ACHN (cell line): ENCODE data around the gene BMP4.

ENCODE experiments used
- DNase-seq: peaks from one replicate; pipeline ENCODE4 v3.0.0-alpha.2; 2015
- in situ Hi-C: cut with HindIII; loops from 2 replicates; pipeline ENCODE4 v1.10.0; 2017; ENCODE audit warnings: low sequenced_read_pairs, low pct_ligation_motif_present, low pct_unique_long_range_greater_than_20kb

The BMP4 gene

GRCh38 chr14:53969326-53969725 is 12.7 kb upstream of the BMP4 start:
- in situ Hi-C loops = no loop called here
- DNase-seq = no peak

- DNase-seq = no peak
- in situ Hi-C loops = no loop called here
These were observed 12.1 kb upstream of the BMP4 start for GRCh38 chr14:53968726-53969125.

GRCh38 chr14:53967606-53968005 is 11.0 kb upstream of the BMP4 start:
- in situ Hi-C loops = no loop called here
- no peak for DNase-seq

- in situ Hi-C loops = no loop called here
- DNase-seq = no peak
These were observed 7.6 kb upstream of the BMP4 start for GRCh38 chr14:53964249-53964648.

GRCh38 chr14:53963320-53964227 is 6.9 kb upstream of the BMP4 start:
- in situ Hi-C loops = no loop called here
- DNase-seq = no peak

GRCh38 chr14:53962953-53963319 is 6.3 kb upstream of the BMP4 start:
- in situ Hi-C loops = no loop called here
- no peak for DNase-seq

GRCh38 chr14:53958628-53959027 is 2.0 kb upstream of the BMP4 start:
- in situ Hi-C loops = no loop called here
- DNase-seq = no peak

- in situ Hi-C loops = no loop called here
- DNase-seq = no peak
These were observed 1.1 kb upstream of the BMP4 start for GRCh38 chr14:53957739-53958138.

GRCh38 chr14:53955671-53956426 is 776 bp downstream of the BMP4 start:
- in situ Hi-C loops = no loop called here
- DNase-seq = no peak

GRCh38 chr14:53955229-53955556 is 1.4 kb downstream of the BMP4 start:
- in situ Hi-C loops = no loop called here
- DNase-seq = no peak

GRCh38 chr14:53954551-53955228 is 1.9 kb downstream of the BMP4 start:
- in situ Hi-C loops = no loop called here

GRCh38 chr14:53953828-53954550 is 2.6 kb downstream of the BMP4 start:
- in situ Hi-C loops = no loop called here

More at GRCh38 chr14:53954551-53955228, 1.9 kb downstream of the BMP4 start:
- DNase-seq = no peak

GRCh38 chr14:53953002-53953827 is 3.4 kb downstream of the BMP4 start:
- in situ Hi-C loops = no loop called here
- peak; percentile 55 for DNase-seq

More at GRCh38 chr14:53953828-53954550, 2.6 kb downstream of the BMP4 start:
- DNase-seq = peak; percentile 20

GRCh38 chr14:53952533-53952932 is 4.1 kb downstream of the BMP4 start:
- DNase-seq = no peak
- in situ Hi-C loops = no loop called here

- in situ Hi-C loops = no loop called here
- DNase-seq = no peak
These were observed 4.9 kb downstream of the BMP4 start for GRCh38 chr14:53951627-53952303.

GRCh38 chr14:53951243-53951626 is 5.4 kb downstream of the BMP4 start:
- in situ Hi-C loops = no loop called here
- no peak for DNase-seq

- in situ Hi-C loops = no loop called here
- no peak for DNase-seq
These were observed 6.4 kb downstream of the BMP4 start for GRCh38 chr14:53950031-53950793.
